MM.1S (cell line): ENCODE results near the gene MYH14.

Experiments used
- CTCF ChIP-seq: fragments of 300-600 bp; sonication (generic); IDR thresholded peaks from 2 replicates; pipeline ENCODE4 v1.5.1; 2016; ENCODE audit warnings: antibody characterized with exemption, low read length, mixed read lengths
- EZH2 ChIP-seq: fragments of 300-600 bp; sonication (generic); optimal IDR thresholded peaks from 2 replicates; pipeline ENCODE3; 2017; ENCODE audit warnings: low read depth, mild to moderate bottlenecking, antibody characterized with exemption, low read length, mixed read lengths
- EZH2phosphoT487 ChIP-seq: fragments of 300-600 bp; sonication (generic); IDR thresholded peaks from 2 replicates; pipeline ENCODE4 v1.6.1; 2018; ENCODE audit warnings: antibody characterized with exemption, low read length

GRCh38 chr19:50303558-50303957 is 100.1 kb downstream of the MYH14 start:
- TF ChIP-seq CTCF (no peak), EZH2 (no peak), EZH2phosphoT487 (no peak)
